Measurements from ENCODE around the gene KRTAP20-3.

Gene KRTAP20-3

DNA sequence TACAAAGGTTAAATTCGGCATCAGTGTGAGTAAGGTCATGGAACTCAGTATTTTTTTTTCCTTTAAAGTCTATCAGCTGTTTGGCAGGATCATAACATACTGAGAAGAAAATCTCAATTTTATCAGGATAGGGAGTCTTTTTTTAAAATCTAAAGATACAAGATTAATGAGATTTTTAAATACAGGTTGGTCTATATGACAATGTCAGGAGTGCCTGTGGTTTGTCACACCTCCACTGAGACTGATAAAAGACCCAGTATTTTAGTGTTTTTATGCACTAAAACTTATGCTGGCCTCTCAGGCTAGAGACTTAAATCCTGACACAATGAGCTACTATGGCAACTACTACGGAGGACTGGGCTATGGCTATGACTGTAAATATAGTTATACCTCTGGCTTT, at the start of gene KRTAP20-3:
Gene KRTAP20-3, plus strand, starts transcription at position 301 of the 400 bp plus-strand sequence.
- DNase-seq = no peak

DNA sequence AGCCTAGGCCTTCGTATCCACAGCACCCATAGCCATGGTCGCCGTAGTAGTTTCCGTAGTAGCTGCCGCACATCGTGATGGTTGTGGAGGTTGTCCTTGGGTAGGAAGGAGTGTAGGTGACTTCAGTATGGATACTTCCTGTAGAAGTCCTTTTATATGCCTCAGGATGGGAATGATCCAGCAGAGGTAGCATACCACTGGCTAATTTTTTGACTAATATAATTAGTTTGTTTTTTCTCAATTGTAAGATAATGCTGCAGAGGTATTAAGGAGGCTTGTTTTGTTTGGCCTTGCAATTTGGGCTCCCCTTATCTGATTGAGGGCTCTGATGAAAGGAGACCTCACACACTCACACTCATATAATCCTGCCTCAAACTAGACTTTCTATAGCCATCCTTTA, 43.9 kb upstream of the KRTAP20-3 start, which contains the start of gene KRTAP6-2:
Gene KRTAP6-2, minus strand, starts transcription at position 101 of the 400 bp plus-strand sequence. Its CDS starts 28 bp downstream, at position 73.
- no peak for DNase-seq

DNA sequence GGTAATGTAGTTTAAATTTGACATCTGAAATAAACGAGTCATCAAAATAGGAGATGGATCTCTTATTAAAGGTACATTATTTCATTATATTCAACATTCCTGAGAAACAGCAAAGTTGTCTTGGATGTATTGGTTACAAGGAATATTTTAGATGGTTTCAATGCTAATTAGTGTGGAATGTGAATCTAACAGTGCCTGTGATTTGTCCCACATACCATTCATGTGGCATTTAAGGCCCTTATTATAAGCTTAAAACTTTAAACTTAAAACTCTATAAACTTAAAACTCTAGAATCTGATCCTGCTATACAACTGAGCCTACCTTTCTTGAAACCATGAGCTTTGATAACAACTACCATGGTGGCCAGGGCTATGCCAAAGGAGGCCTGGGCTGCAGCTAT, 41.9 kb upstream of the KRTAP20-3 start, which contains the start of gene KRTAP22-1:
Gene KRTAP22-1, plus strand, starts transcription at position 301 of the 400 bp plus-strand sequence.
- DNase-seq = no peak

DNA sequence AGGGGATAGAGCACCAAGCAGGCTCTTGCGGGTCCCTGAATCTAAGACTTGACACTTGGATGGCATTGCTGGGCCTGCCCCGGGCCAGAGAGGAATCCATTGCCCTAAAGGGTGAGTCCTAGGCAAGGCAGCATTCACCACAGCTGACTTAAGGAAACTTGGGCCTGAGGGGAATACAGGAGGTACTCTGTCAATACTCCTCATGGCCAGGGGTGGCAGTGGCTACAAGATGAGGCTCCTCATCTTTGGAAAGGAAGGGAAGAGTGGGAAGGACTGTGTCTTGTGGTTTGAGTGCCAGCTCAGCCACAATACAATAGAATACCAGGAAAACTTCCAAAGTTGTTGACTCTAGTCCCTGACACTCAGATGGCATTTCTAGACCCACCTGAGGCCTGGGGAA, 36.7 kb upstream of the KRTAP20-3 start:
- no peak for DNase-seq

DNA sequence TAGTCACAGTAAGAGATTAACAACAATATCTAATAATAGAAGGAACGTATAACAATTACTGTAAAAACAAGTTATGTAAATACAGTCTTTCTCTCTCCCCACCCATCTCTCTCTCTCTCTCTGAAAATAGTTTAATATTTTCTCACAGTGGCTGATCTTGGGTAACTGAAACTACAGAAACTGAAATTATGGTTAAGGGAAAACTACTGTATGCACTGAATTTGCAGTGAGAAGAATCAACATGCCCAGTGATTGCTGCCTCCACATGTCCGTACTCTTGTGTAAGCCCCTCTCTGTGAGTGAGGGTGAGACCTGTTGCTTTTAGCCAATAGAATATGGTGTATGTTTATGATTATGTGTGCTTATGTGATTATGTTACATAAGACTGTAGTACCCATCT, 30.5 kb upstream of the KRTAP20-3 start:
- no peak for DNase-seq

DNA sequence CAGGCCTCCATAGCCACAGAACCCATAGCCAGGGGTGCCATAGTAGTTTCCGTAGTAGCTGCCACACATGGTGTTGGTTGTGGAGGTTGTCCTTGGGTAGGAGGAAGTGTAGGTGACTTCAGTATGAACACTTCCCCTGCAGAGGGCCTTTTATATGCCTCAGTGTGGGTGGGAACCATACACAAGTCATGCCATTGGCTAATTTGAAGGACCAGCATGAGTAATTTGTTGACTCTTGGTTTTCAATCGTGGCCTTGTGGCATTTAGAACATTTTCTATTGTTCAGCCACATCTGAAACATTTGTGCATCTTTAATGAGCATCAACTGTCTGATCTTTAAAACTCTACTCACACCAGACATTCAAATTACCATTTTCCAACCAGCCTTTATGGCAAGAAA, 28.8 kb upstream of the KRTAP20-3 start, which contains the start of gene KRTAP6-1:
Gene KRTAP6-1, minus strand, starts transcription at position 95 of the 400 bp plus-strand sequence. Its CDS starts 26 bp downstream, at position 69.
- no peak for DNase-seq

DNA sequence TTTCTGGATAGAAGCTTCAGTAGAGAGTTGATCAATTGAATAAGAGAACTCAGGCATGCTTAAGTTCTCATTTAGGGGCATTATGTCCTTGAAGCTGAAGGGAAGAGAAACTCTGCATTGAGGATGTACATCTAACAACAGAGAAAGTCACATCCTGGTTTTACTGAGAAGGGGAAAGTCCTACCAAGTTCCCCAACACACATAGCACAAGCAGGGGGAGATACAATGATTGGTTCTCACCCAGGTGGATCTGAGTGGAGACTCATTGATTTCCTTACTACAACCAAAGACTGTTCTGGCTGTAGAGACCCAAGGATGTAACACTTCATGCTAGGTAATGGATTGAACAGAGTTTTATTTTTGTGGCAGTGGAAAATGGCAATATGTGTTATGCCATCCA, 27.5 kb upstream of the KRTAP20-3 start:
- no peak for DNase-seq

DNA sequence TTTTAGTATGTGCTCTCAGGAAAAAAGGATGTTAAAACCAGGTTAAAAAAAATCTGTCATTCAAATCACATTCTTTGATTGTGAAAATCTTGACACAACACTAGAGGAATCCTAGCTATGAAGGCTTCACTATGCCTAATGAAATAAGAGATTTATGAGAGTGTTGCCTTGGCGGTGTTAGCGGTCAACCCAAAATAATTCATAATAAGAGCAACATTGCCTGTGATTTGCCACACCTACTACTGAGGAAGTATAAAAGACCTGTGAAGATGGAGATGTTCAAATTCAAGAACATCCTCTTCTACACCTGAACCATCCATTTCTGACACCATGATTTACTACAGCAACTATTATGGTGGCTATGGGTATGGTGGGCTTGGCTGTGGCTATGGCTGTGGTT, 26.5 kb upstream of the KRTAP20-3 start, which contains the start of gene KRTAP20-1:
Gene KRTAP20-1, plus strand, starts transcription at position 301 of the 400 bp plus-strand sequence. Its CDS starts 30 bp downstream, at position 331.
- DNase-seq = no peak

DNA sequence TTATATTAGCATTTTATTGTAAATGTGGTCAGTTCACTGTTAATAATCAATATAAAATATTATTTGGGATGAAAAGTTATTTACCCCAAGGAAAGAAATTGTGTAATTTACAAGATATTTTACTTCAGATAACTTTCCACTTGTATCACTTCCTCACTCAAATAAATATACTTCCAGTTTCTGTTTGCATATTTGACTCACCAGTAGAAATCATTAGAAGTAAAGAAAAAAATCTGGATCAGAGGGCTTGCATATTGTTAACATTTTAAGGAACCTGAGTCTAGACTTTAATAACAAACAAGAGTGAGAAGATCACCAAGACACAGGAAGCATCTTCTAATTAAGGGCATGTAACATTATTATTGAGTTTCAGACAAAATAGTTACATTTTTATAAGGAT, 22.6 kb upstream of the KRTAP20-3 start:
- DNase-seq = no peak

DNA sequence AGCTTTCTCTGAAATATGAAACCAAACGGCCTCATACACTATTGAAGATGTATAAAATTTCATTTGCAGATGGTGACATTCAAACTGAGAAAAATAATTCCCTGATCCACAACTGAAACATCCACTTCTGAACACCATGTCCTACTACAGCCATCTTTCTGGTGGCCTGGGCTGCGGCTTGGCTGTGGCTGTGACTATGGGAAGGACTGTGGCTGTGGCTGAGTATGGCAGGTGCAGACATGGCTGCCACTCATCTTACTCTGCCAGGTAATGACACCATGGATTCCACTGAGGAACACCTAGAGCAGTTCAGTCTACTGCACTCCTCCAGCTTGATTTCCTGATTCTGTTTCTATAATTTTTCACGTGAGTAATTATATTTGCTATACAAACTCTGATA, 22.1 kb upstream of the KRTAP20-3 start, which contains the start of gene KRTAP20-4:
Gene KRTAP20-4, plus strand, starts transcription at position 106 of the 400 bp plus-strand sequence.
- no peak for DNase-seq

DNA sequence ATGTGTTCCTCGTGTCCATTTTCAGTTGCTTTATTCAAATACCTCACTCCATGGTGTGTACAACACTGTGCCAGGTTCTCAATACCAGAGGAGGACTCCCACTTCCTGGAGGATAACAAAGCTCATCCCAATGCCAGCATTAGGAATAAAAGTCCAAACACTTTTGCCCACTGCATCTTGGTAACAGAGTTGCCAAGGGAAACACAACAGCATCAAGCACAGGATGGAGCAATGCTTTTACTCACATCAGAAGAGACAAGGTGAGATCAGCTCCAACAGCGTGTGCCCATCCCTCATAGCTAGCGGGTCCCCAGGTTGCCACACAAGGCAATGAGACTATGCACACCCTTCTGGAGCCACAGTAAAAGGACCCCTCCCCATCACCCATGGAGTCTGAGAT, 19.3 kb upstream of the KRTAP20-3 start:
- no peak for DNase-seq

DNA sequence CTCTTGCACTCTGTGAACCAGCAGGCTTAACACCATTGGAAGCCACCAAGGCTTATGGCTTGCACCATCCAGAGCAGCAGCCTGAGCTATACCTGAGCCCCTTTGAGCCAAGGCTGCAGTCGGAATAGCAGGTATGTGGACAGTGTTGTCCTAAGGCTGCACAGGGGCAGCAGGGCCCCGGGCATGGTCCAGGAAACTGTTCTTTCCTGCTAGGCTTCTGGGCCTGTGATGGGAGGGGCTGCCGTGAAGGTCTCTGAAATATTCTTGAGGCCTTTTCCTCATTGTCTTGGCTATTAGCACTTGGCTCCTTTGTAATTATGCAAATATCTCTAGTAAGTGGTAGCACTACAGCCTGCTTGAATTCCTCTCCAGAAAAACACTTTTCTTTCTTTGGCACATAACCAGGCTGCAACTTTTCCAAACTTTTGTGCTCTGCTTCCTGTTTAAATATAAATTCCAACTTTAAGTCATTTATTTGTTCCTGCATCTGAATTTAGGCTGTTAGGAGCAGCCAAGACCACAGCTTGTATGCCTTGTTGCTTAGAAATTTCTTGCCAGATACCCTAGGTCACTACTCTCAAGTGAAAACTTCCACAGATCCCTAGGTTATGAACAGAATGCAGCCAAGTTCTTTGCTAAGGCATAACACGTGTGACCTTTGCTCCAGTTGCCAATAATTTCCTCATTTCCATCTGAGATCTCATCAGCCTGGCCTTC, 17.1 kb upstream of the KRTAP20-3 start:
- DNase-seq = no peak

DNA sequence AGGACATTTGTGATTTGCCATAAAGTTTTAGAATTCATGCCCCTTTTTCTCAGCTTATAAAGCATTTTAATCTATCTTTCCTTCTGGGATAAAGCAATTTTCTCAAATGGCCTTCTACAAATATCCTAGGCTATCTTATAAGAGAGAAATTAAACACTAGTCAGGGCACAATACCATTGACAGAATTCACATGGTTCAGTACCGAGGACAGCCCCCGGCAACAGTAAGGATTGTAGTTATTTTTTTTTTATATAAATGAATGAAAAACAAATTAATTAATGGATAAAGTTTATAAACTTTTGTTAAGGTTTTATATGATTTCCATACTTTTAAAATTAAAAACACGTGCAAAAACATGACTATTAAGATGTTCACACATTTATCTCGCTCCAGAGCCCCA, 14.6 kb upstream of the KRTAP20-3 start:
- no peak for DNase-seq

DNA sequence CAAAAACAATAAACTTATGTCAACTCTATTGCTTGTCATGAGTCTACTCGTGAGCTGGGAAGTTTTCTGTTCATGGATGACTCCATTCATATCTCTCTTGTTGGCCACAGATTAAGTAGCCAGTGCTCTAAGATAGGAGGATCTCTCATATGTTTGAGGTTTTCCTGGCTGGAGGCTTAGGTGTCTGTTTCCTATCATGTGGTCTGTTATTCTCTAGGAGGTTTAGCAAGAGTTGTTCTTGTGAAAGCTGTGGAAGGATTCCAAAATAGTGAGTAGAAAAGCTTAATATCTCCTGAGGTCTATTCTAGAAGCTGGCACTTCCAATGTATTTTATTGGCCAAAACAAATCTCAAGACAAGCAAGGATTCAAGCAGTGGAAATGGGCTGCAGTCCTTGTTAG, 13.5 kb upstream of the KRTAP20-3 start:
- no peak for DNase-seq

DNA sequence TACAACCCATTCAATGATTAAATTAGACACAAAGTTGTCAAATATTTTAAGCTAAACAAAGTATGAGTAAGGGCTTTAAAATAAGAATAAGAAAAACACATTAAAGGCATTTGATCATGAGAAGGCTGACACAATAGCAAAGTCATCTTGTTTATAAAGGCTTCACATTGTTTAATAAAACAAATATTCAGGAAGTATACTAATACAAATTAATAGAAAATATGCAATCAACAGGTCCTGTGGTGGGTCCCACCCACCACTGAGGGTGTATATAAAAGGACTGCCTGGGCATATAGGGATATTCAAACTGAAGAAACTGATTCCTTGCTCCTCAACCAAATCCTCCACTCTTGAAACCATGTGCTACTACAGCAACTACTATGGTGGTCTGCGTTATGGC, 7.8 kb upstream of the KRTAP20-3 start, which contains the start of gene KRTAP20-2:
Gene KRTAP20-2, plus strand, starts transcription at position 301 of the 400 bp plus-strand sequence. Its CDS starts 58 bp downstream, at position 359.
- DNase-seq = no peak

DNA sequence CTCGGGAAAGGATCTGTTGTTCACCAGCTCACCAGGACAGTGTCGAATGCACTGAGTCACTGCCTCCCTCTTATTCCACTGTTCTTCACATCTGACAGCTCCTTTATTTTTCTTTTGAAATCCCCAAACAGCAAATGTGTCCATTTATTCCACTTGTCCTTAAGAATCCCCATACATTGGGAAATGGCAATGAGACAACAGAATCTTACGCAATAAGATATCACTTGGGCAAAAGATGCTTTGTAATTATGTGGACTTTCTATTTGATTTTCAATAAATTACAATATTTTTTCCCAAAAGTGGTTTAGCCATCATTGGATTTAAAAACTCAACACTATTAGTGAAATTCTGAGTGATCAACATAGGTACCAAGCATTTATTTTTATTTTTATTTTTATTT, 4.0 kb upstream of the KRTAP20-3 start:
- no peak for DNase-seq

DNA sequence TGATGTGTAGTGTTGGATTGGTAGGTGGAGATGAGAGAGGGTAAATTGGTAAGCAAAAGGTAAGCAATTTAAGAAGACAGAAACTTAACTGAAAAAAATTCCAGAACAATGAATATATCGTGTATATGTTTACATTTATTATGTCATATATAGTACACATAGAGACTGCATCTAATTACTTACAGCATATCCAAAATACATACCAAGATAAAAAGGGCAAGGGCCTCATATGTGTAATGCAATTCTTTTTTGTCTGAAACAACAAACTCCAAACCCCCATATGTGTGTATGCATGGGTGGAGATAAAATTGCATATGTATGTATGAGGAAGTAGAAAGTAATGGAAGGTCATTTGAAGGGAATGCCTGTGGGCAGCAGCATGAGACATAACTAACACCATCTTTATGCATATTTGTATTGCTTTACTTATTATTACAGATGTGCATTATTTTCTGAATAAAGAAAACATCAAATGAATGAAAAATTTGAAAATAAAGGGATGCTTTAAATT, 4.3 kb downstream of the KRTAP20-3 start:
- no peak for DNase-seq

DNA sequence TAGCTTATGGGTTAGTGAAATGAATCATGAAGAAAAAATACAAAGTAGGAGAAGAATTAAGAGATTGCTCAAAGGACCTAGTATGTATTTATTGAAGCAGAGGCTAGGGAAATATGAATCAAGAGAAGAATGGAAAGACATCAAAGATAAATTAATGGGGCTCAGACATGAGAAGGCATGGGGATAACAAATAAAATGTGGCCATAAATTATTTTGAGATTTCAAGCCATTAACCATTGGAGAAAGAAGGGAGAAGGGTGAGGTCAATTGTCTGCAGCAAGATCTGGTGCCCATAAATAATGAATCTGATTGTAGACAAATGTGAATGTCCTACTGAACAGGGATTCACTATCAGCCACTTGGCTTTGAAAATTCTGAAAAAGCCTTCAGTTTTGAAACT, 10.2 kb downstream of the KRTAP20-3 start:
- no peak for DNase-seq

DNA sequence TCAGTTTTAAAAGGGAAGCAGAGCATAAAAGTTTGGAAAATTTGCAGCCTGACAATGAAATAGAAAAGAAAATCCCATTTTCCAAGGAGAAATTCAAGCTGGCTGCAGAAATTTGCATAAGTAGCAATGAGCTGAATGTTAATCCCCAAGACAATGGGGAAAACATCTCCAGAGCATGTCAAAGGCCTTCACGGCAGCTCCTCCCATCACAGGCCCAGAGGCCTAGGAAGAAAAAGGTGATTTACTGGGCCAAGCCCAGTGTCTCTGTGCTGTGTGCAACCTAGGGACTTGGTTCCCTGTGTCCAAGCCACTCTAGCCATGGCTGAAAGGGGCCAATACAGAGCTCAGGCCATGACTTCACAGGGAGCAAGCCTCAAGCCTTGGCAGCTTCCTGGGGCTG, 26.1 kb downstream of the KRTAP20-3 start:
- DNase-seq = no peak

DNA sequence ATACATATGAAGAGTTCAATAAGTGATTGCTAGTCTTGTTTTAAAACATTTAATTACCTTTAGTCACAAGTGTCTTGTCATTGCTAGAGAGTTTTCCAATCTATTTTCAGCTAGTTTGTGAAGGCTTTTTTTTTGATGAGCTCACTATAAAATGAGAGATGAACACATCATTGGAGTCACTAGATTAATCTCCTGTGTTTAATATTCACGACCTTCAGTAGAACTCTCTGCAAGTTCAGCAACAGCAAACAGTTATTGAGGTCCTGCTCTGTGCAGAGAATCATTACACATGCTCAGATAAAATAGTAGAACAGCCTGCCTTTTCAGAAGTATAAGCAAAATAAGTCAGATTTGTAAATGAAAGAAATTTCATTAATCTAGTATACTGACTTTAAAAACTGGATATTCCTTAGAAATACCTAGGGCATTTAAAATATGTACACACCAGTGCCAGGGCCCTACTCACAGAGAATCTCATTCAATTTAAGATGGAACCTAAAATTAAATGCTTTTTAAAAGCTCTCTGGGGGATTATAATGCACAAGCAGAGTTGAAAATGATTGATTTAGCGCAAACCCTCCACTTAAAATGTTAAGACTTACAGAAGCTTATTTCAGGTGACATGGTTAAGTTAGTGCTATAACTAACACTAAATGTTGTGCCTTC, 30.5 kb downstream of the KRTAP20-3 start:
- no peak for DNase-seq

DNA sequence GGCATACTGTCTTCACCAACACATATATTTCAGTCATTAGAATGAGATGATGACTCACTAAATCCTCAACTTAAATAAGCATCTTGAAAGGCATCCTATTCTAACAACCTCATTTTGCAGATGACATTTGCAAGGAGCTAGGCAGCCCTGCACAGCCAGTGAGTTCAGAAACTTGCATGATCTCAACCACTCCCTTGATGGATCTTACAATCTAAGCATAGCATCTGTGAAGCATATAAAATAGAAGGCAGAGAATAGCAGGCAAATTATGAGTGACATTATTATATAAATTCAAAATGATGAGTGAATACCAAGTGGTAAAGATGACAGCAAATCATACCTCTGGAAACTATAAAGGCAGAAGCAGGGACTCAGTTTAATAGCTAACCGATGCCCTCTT, 31.6 kb downstream of the KRTAP20-3 start:
- DNase-seq = no peak

DNA sequence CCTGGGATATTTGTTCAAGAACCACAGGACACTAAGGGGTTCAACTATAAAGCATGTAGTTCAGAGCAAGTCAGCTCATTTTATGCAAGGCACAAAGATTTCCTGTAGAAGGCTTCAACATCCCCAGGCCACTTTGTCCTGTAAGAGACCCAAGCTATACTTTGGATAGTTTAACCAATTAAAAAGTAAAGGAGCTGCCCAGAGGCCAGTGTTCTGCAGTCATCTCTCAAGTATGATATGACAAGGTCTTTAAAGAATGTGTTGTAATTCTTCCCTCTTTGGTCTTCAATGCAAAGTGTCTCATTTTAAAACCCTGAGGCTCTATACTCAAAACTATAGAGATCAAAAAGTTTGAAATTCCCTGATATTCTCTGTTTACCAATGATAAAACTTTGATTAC, 34.1 kb downstream of the KRTAP20-3 start:
- no peak for DNase-seq

DNA sequence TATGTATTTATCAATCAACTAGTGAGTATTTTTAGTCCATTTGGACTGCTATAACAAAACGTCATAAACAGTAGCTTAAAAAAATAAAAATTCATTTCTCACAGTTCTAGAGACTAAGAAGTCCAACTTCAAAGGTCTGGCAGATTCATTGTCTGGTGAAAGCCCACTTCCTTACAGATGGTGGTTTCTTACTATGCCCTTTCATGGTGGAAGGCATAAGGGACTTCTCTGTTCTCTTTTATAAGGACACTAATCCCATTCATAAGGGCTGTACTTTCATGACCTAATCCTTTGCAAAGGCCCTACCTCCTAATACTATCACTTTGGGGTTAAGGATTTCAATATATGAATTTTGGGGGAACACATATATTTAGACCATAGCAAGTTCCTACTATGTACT, 37.9 kb downstream of the KRTAP20-3 start:
- DNase-seq = no peak

DNA sequence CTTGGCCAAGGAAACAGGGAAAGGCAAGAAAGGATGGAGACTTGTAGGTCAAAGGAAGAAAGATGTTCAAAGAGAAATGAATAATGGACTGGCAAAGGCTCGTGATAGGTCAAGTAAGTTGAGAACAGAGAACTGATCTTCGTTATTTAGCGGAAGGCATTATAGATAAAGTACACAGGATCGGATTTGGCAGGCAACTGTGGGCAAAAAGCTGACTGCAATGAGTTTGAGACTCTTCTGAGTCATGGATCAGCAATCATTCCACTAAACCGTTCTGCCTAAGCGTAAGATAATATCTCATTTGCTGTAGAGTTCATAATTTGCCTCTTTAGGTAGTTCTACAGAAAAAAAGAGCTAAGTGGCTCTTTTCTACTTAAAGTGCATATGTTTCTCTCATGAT, 41.8 kb downstream of the KRTAP20-3 start:
- DNase-seq = no peak

Data from NCI-H1694 treated with DMSO at 0.1 percent for 48 hours (cell line).